Activated naive CD8-positive, alpha-beta T cell treated with anti-CD3 and anti-CD28 coated beads for 36 hours (primary cell): ENCODE results near the gene IFNA14. TPM values are rescaled to one million over a fixed set of nuclear protein-coding genes. Genes with fewer than 3 reads are reported as not detected.
A peak's percentile ranks its signal among the peaks of the same experiment; 100 is the strongest.
"Not testable (repeated sequence)": the region's sequence is repeated elsewhere in the genome, so short reads cannot be mapped to it uniquely, and the experiment has no call there.

Experiments
- DNase-seq: peaks from one replicate; pipeline ENCODE4 v3.0.0; 2021
- H3K27ac Mint-ChIP-seq: one replicate; pipeline ENCODE4 v1.8.0; 2022; ENCODE audit warnings: mild to moderate bottlenecking, moderate library complexity, mixed read lengths
- H3K27me3 Mint-ChIP-seq: one replicate; pipeline ENCODE4 v1.8.0; 2022; ENCODE audit warnings: mild to moderate bottlenecking, mixed read lengths
- H3K36me3 Mint-ChIP-seq: one replicate; pipeline ENCODE4 v1.8.0; 2021; ENCODE audit warnings: mild to moderate bottlenecking, mixed read lengths
- H3K4me1 Mint-ChIP-seq: one replicate; pipeline ENCODE4 v1.8.0; 2021; ENCODE audit warnings: mixed read lengths
- H3K4me3 Mint-ChIP-seq: one replicate; pipeline ENCODE4 v1.8.0; 2022; ENCODE audit warnings: mild to moderate bottlenecking, moderate library complexity, mixed read lengths
- H3K9me3 Mint-ChIP-seq: one replicate; pipeline ENCODE4 v1.8.0; 2022; ENCODE audit warnings: mixed read lengths
- total RNA-seq, 2 experiments: library from RNA; stranded (reverse); gene quantifications; one replicate each; pipeline ENCODE4 v1.2.3, GENCODE V29; 2021

IFNA14 gene
- total RNA-seq, 2 experiments from 2014 or later, result not detected

DNA sequence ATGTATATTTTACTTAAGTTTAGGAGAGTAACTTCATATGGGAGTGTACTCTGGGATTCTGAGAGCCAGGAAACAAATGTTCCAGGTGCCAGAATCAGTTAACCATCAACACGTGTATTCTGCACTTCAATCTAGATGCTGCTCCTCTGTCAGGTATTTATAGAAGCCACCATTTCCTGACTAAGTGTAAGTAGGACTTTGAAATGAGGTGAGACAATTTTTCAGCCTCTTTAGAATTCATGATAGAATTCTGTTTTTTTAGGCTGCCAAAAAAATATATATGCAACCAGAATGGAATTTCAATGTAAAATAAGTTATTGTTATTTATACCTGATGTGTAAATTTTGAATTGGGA lies 3.5 kb downstream of the IFNA14 start:
- H3K4me1 Mint-ChIP-seq, H3K27me3 Mint-ChIP-seq, H3K4me3 Mint-ChIP-seq, DNase-seq, H3K9me3 Mint-ChIP-seq, H3K27ac Mint-ChIP-seq, H3K36me3 Mint-ChIP-seq: not testable (repeated sequence)

DNA sequence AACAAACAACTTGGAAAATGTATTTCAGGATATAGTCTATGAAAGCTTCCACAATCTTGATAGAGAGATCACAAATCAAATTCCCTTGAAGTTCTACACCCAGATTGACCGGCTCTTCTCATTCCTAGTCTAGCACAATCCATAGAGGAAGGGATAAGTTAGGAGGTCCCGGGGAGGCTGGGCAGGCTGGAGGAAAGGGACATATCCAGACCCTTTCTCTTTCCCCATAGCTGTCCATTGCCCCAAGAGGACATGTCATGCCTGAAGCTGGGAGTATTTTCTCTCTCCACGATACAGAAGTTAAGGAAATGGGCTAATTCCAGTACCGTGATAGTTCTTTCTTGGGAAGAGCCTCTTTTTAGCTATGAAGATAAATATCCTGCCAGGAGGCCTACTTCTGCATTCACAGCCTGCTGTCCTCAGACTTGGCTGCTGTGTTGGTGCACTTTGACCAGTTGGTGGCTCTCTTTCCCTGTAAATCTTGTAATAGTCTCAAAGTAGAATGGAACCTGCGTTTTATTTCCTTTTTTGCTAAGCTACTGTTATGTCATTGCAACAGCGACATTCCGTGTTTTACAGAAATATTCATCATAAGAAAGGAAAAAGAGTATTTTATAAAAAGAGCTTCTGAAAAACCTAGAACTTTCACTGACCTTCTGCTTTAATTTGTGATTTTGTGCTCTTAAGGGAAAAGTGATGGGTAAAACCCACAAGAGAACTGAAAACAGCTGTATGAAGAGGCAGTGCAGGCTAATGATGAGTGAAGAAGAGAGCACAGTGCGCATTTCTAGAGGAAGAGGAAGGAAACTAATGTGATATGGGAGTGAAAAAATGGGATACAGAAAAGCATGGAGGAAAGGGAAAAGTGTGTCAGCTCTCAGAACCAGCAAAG lies 4.1 kb downstream of the IFNA14 start:
- H3K4me3 Mint-ChIP-seq, result peak overlapping the region; percentile 32
- DNase-seq, result peak; percentile 14
- not testable (repeated sequence) for H3K36me3 Mint-ChIP-seq, H3K27ac Mint-ChIP-seq, H3K9me3 Mint-ChIP-seq, H3K27me3 Mint-ChIP-seq, H3K4me1 Mint-ChIP-seq

DNA sequence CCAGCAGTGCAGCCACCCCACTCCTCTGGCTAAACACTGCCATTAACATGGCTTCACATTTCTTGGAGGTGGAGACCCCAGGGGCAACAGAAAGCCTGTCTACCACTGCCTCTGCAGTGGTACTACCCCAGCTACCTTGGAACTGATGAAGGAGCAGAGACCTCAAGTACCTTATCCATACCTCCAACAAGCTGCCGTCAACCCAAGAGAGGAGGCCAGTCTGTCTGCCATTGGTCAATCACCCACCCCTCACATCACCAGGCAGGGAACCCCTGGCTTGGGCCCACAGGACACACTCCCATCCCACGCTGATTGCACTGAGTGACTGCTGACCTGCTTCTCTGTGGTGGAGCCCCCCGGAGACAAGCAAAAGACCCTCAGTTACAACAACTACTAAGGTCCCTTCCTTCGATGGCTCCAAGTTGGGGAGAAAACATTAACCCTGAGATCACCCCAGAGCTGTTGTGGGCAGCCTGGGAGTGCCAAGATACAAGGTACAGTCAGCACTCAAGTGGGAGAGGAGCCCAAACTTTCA lies 5.6 kb downstream of the IFNA14 start:
- Mint-ChIP-seq H3K9me3 (no peaks in the 10 kb centered on the region), H3K36me3 (no peaks in the 10 kb centered on the region), H3K4me3 (no peak overlapping the region), H3K27ac (no peak overlapping the region), H3K27me3 (peaks cover 7% of the 10 kb centered on the region), H3K4me1 (peaks cover 6% of the 10 kb centered on the region)
- DNase-seq, result no peak

DNA sequence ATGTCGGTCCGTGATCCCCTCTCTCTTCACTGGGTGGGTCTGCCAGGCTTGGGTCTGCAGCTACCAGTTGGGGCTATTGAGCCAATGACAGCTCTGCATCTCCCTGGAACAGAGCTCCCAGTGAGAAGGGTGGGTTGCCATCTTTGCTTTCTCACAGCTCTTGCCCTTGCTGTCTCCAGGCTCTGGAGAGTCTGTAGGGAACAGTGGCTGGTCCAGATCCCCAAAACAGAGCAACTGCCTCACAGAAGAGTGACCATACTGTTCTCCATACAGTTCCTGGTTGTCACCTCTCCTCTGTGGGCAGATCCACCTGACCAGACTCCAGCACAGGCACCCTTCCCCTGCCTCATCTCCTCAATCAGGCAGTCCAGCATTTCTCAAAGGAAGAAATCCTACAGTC lies 6.5 kb downstream of the IFNA14 start:
- H3K27ac Mint-ChIP-seq, result no peak overlapping the region
- peaks cover 2% of the 10 kb centered on the region for H3K27me3 Mint-ChIP-seq
- no peaks in the 10 kb centered on the region for H3K36me3 Mint-ChIP-seq
- no peaks in the 10 kb centered on the region for H3K9me3 Mint-ChIP-seq
- no peak for DNase-seq
- H3K4me1 Mint-ChIP-seq, result peaks cover 7% of the 10 kb centered on the region
- H3K4me3 Mint-ChIP-seq, result no peak overlapping the region

DNA sequence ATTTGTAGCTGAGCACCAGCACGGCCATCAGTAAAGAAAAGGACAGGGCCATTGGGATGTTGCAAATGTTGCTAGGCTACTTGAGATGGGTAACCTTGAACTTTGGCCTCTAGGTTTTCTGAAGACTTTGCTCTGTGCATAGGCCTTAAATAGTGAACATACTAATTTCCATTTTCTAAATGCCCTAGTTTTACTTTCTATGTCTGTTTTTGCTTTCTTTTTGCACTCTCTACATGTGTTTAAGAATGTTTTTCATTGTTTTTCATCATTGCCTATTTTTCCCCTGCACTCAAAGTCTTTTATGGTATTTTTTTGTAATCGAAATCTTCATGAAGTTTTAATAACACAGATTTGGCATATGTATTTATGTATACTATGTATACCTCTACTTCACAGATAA lies 11.7 kb downstream of the IFNA14 start, which contains the start of gene IFNA17:
Gene IFNA17 (minus strand): TSS at position 101 of the 400 bp plus-strand sequence. CDS start 49 bp downstream, at position 52.
- Mint-ChIP-seq H3K4me3 (no peak within 1 kb of the TSS), H3K4me1 (peaks cover 2% of the 10 kb centered on the region), H3K27me3 (peaks cover 15% of the 10 kb centered on the region), H3K9me3 (no peaks in the 10 kb centered on the region), H3K36me3 (no peaks in the 10 kb centered on the region), H3K27ac (no peak within 1 kb of the TSS)
- DNase-seq, result no peak

DNA sequence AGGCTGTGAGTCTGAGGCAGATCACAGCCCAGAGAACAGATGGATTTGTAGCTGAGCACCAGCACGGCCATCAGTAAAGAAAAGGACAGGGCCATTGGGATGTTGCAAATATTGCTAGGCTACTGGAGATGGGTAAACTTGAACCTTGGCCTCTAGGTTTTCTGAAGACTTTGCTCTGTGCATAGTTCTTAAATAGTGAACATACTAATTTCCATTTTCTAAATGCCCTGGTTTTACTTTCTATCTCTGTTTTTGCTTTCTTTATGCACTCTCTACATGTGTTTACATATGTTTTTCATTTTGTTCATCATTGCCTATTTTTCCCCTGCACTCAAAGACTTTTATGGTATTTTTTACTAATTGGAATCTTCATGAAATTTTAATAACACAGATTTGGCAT lies 22.6 kb downstream of the IFNA14 start, which contains the start of gene IFNA16:
Gene IFNA16 (minus strand): TSS at position 101 of the 400 bp plus-strand sequence. CDS start 6 bp downstream, at position 95.
- not testable (repeated sequence) for DNase-seq, H3K27ac Mint-ChIP-seq, H3K4me1 Mint-ChIP-seq, H3K9me3 Mint-ChIP-seq, H3K36me3 Mint-ChIP-seq, H3K4me3 Mint-ChIP-seq
- peaks cover 33% of the 10 kb centered on the region for H3K27me3 Mint-ChIP-seq

DNA sequence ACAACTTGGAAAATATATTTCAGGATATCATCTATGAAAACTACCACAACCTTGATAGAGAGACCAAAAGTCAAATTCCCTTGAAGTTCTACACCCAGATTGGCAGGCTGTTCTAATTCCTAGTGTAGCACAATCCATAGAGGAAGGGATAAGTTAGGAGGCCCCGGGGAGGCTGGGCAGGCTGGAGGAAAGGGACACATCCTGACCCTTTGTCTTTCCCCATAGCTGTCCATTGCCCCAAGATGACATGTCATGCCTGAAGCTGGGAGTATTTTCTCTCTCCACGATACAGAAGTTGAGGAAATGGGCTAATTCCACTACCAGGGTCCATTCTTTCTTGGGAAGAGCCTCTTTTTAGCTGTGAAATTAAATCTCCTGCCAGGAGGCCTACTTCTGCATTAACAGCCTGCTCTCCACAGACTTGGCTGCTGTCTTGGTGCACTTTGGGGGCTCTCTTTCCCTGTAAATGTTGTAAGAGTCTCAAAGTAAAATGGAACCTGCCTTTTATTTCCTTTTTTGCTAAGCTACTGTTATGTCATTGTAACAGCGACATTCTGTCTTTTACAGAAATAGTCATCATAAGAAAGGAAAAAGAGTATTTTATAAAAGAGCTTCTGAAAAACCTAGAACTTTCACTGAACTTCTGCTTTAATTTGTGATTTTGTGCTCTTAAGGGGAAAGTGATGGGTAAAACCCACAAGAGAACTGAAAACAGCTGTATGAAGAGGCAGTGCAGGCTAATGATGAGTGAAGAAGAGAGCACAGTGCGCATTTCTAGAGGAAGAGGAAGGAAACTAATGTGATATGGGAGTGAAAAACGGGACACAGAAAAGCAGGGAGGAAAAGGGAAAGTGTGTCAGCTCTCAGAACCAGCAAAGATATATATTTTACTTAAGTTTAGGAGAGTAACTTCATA lies 26.1 kb downstream of the IFNA14 start:
- H3K36me3 Mint-ChIP-seq, H3K9me3 Mint-ChIP-seq, DNase-seq, H3K4me1 Mint-ChIP-seq, H3K27ac Mint-ChIP-seq: not testable (repeated sequence)
- Mint-ChIP-seq H3K27me3 (peaks cover 11% of the 10 kb centered on the region), H3K4me3 (peak overlapping the region; percentile 32)

DNA sequence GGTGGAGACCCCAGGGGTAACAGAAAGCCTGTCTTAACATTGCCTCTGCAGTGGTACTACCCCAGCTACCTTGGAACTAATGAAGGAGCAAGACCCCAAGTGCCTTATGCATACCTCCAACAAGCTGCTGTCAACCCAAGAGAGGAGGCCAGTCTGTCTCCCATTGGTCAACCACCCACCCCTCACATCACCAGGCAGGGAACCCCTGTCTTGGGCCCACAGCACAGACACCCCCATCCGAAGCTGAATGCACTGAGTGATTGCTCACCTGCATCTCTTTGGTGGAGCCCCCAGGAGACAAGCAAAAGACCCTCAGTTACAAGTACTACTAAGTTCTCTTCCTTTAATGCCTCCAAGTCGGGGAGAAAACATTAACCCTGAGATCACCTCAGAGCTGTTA lies 27.6 kb downstream of the IFNA14 start:
- not testable (repeated sequence) for H3K4me1 Mint-ChIP-seq, H3K9me3 Mint-ChIP-seq, H3K4me3 Mint-ChIP-seq, H3K36me3 Mint-ChIP-seq, H3K27ac Mint-ChIP-seq, H3K27me3 Mint-ChIP-seq, DNase-seq

DNA sequence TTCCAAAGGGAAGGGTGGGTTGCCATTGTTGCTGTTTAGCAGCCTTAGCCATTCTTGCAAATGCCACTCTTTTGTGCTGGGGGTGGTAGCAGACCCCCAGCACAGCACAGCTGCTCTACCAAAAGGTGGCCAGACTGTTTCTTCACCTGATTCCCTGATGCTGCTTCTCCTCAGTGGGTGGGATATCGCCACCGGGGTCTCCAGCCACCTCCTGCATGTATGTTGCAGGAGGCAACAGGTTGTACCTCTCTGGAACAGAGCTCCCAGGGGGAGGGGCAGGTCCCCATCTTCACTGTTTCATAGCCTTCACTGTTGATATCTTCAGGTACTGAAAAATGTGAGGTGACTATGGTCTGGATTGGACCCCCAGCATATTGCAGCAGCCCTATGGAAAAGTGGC lies 29.0 kb downstream of the IFNA14 start:
- H3K27me3 Mint-ChIP-seq, DNase-seq, H3K36me3 Mint-ChIP-seq, H3K4me3 Mint-ChIP-seq, H3K4me1 Mint-ChIP-seq, H3K9me3 Mint-ChIP-seq, H3K27ac Mint-ChIP-seq: not testable (repeated sequence)

DNA sequence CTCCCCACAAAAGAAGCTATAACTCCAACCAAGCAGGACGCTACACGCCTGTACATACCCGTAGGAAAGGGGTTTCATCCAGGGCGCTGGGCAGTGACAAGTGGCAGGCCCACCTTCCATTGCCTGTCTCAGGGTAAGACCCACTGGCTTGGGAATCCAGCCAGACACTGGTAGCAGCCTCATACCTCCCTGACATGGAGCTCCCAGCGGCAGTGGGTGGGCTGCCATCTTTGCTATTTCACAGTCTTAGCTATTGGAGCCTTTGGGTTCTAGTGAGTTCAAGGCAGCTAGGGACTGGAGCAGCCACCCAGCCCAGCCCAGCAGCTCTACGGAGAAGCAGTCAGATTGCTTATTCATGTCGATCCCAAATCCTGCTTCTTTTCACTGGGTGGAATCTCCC lies 29.5 kb downstream of the IFNA14 start:
- DNase-seq, result no peak
- H3K4me1 Mint-ChIP-seq, result no peaks in the 10 kb centered on the region
- H3K9me3 Mint-ChIP-seq, result no peaks in the 10 kb centered on the region
- H3K4me3 Mint-ChIP-seq, result no peak overlapping the region
- H3K27ac Mint-ChIP-seq, result no peak overlapping the region
- no peaks in the 10 kb centered on the region for H3K36me3 Mint-ChIP-seq
- peaks cover 2% of the 10 kb centered on the region for H3K27me3 Mint-ChIP-seq

DNA sequence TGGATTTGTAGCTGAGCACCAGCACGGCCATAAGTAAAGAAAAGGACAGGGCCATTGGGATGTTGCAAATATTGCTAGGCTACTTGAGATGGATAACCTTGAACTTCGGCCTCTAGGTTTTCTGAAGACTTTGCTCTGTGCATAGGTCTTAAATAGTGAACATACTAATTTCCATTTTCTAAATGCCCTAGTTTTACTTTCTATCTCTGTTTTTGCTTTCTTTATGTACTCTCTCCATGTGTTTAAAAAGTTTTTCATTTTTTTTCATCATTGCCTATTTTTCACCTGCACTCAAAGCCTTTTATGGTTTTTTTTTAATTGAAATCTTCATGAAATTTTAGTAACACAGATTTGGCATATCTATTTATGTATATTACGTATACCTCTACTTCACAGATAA lies 32.8 kb downstream of the IFNA14 start, which contains the start of gene IFNA10:
Gene IFNA10 (minus strand): TSS at position 101 of the 400 bp plus-strand sequence. CDS start 46 bp downstream, at position 55.
- H3K4me3 Mint-ChIP-seq, H3K27ac Mint-ChIP-seq: not testable (repeated sequence)

DNA sequence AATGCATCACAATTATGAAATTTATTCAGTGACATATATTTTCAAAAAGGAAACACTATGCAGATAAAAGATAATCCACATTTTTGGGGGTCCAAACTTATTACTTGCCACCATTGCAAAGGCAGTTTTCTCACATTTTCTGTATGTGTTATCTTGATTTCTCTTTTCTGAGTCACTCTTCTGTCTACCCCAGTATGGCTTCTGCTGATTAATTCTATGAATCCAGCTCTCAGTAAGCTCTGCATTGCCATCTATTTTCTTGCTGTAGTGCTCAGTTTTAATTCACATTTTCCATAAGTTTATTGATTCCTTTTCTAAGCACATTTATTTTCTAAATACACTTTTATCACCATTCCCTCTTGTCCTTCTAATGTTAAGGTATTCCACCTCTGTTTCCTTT lies 34.6 kb downstream of the IFNA14 start:
- H3K4me3 Mint-ChIP-seq, result no peak overlapping the region
- no peak for DNase-seq
- no peak overlapping the region for H3K27ac Mint-ChIP-seq
- H3K4me1 Mint-ChIP-seq, result peaks cover 8% of the 10 kb centered on the region
- H3K9me3 Mint-ChIP-seq, result no peaks in the 10 kb centered on the region
- peaks cover 10% of the 10 kb centered on the region for H3K27me3 Mint-ChIP-seq
- H3K36me3 Mint-ChIP-seq, result no peaks in the 10 kb centered on the region

More for the DNA sequence above, 32.8 kb downstream of the IFNA14 start, which contains the start of gene IFNA10:
- H3K36me3 Mint-ChIP-seq, H3K4me1 Mint-ChIP-seq, DNase-seq, H3K9me3 Mint-ChIP-seq, H3K27me3 Mint-ChIP-seq: not testable (repeated sequence)

DNA sequence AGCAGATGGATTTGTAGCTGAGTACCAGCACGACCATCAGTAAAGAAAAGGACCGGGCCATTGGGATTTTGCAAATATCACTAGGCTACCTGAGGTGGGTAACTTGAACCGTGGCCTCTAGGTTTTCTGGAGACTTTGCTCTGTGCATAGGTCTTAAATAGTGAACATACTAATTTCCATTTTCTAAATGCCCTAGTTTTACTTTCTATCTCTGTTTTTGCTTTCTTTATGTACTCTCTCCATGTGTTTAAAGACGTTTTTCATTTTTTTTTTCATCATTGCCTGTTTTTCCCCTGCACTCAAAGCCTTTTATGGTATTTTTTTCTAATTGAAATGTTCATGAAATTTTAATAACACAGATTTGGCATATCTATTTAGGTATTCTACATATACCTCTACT lies 37.7 kb downstream of the IFNA14 start, which contains the start of gene IFNA7:
Gene IFNA7 (minus strand): TSS at position 101 of the 400 bp plus-strand sequence. CDS start 40 bp downstream, at position 61.
- DNase-seq, H3K4me3 Mint-ChIP-seq, H3K4me1 Mint-ChIP-seq, H3K9me3 Mint-ChIP-seq, H3K36me3 Mint-ChIP-seq, H3K27ac Mint-ChIP-seq: not testable (repeated sequence)
- peaks cover 10% of the 10 kb centered on the region for H3K27me3 Mint-ChIP-seq

DNA sequence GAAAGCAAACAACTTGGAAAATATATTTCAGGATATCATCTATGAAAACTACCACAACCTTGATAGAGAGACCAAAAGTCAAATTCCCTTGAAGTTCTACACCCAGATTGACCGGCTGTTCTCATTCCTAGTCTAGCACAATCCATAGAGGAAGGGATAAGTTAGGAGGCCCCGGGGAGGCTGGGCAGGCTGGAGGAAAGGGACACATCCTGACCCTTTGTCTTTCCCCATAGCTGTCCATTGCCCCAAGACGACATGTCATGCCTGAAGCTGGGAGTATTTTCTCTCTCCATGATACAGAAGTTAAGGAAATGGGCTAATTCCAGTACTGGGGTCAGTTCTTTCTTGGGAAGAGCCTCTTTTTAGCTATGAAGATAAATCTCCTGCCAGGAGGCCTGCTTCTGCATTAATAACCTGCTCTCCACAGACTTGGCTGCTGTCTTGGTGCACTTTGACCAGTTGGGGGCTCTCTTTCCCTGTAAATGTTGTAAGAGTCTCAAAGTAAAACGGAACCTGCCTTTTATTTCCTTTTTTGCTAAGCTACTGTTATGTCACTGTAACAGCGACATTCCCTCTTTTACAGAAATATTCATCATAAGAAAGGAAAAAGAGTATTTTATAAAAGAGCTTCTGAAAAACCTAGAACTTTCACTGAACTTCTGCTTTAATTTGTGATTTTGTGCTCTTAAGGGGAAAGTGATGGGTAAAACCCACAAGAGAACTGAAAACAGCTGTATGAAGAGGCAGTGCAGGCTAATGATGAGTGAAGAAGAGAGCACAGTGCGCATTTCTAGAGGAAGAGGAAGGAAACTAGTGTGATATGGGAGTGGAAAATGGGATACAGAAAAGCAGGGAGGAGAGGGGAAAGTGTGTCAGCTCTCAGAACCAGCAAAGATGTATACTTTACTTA lies 44.7 kb downstream of the IFNA14 start:
- peak overlapping the region; percentile 0 for H3K4me3 Mint-ChIP-seq
- DNase-seq, result peak; percentile 36
- H3K27me3 Mint-ChIP-seq, H3K9me3 Mint-ChIP-seq, H3K36me3 Mint-ChIP-seq, H3K27ac Mint-ChIP-seq, H3K4me1 Mint-ChIP-seq: not testable (repeated sequence)
